WTC11 (cell line): ENCODE results near the gene DRP2. TPM values are rescaled to one million over a fixed set of nuclear protein-coding genes. Genes with fewer than 3 reads are reported as not detected.

Experiments
- ATAC-seq: fragments of 200-7000 bp; cut with Tn5 transposase; 2 replicates; pipeline ENCODE4 v1.10.0; 2021; ENCODE audit warnings: mild to moderate bottlenecking, moderate library complexity
- CTCF ChIA-PET: fragments of 300-600 bp; sonication (Branson Sonifier 250); formaldehyde crosslinking; loops from one replicate; lab custom pipeline; 2021; ENCODE audit warnings: antibody characterized with exemption; lab: Charles Lee
- POLR2A ChIA-PET: fragments of 350-600 bp; sonication (Branson Sonifier 250); formaldehyde crosslinking; loops from one replicate; lab custom pipeline; 2021; ENCODE audit warnings: antibody characterized with exemption; lab: Charles Lee
- DNase-seq: peaks from one replicate; pipeline ENCODE4 v3.0.0; 2021; ENCODE audit warnings: low spot score
- H3K27ac Mint-ChIP-seq: 2 replicates; pipeline ENCODE4 v1.8.0; 2021; ENCODE audit warnings: mixed read lengths
- H3K27me3 Mint-ChIP-seq: 2 replicates; pipeline ENCODE4 v1.8.0; 2021; ENCODE audit warnings: low read depth, mild to moderate bottlenecking, moderate library complexity, mixed read lengths
- H3K36me3 Mint-ChIP-seq: 2 replicates; pipeline ENCODE4 v1.8.0; 2021; ENCODE audit warnings: mixed read lengths
- H3K4me1 Mint-ChIP-seq: 2 replicates; pipeline ENCODE4 v1.8.0; 2022; ENCODE audit warnings: mixed read lengths
- H3K4me3 Mint-ChIP-seq: 2 replicates; pipeline ENCODE4 v1.8.0; 2021; ENCODE audit warnings: mild to moderate bottlenecking, moderate library complexity, mixed read lengths
- H3K9me3 Mint-ChIP-seq: 2 replicates; pipeline ENCODE4 v1.8.0; 2021; ENCODE audit warnings: mixed read lengths
- ATF1 ChIP-seq: sonication (generic); formaldehyde crosslinking; IDR thresholded peaks from 2 replicates; pipeline ENCODE4 v1.8.1; 2023; ENCODE audit warnings: mild to moderate bottlenecking, moderate library complexity, missing genetic modification reagents
- CDX4 ChIP-seq: fragments of 250-450 bp; sonication (Bioruptor Pico); IDR thresholded peaks from 2 replicates; pipeline ENCODE4 v1.9.0; 2021; ENCODE audit warnings: moderate library complexity, mild to moderate bottlenecking, inconsistent platforms, borderline replicate concordance
- E2F1 ChIP-seq: sonication (generic); formaldehyde crosslinking; IDR thresholded peaks from 2 replicates; pipeline ENCODE4 v1.8.0; 2022; ENCODE audit warnings: mild to moderate bottlenecking, missing genetic modification reagents
- FOXK1 ChIP-seq: sonication (generic); formaldehyde crosslinking; IDR thresholded peaks from 2 replicates; pipeline ENCODE4 v1.8.0; 2022; ENCODE audit warnings: mild to moderate bottlenecking, moderate library complexity, missing genetic modification reagents
- GABPB1 ChIP-seq: sonication (generic); formaldehyde crosslinking; IDR thresholded peaks from 2 replicates; pipeline ENCODE4 v1.8.1; 2023; ENCODE audit warnings: mild to moderate bottlenecking, missing genetic modification reagents
- IRF2 ChIP-seq: sonication (generic); formaldehyde crosslinking; IDR thresholded peaks from 2 replicates; pipeline ENCODE4 v1.8.0; 2022; ENCODE audit warnings: low read depth, missing genetic modification reagents, borderline replicate concordance
- JAZF1 ChIP-seq: fragments of 250-450 bp; sonication (Bioruptor Pico); IDR thresholded peaks from 2 replicates; pipeline ENCODE4 v1.9.0; 2021; ENCODE audit warnings: moderate library complexity, mild to moderate bottlenecking, inconsistent platforms
- NR2C2 ChIP-seq: sonication (generic); formaldehyde crosslinking; IDR thresholded peaks from 2 replicates; pipeline ENCODE4 v1.8.0; 2022; ENCODE audit warnings: mild to moderate bottlenecking, missing genetic modification reagents
- RELA ChIP-seq: sonication (generic); formaldehyde crosslinking; IDR thresholded peaks from 2 replicates; pipeline ENCODE4 v1.8.1; 2022; ENCODE audit warnings: missing genetic modification reagents, mild to moderate bottlenecking, borderline replicate concordance
- ZNF138 ChIP-seq: sonication (generic); formaldehyde crosslinking; conservative IDR thresholded peaks from 2 replicates; pipeline ENCODE4 v1.8.1; 2022; ENCODE audit warnings: mild to moderate bottlenecking, moderate library complexity, missing genetic modification reagents
- ZNF219 ChIP-seq: sonication (generic); formaldehyde crosslinking; IDR thresholded peaks from 2 replicates; pipeline ENCODE4 v1.8.0; 2023; ENCODE audit warnings: missing genetic modification reagents, mild to moderate bottlenecking, borderline replicate concordance
- ZNF317 ChIP-seq: sonication (generic); formaldehyde crosslinking; IDR thresholded peaks from 2 replicates; pipeline ENCODE4 v1.8.1; 2023; ENCODE audit warnings: low read depth, mild to moderate bottlenecking, moderate library complexity, missing genetic modification reagents, borderline replicate concordance
- ZNF396 ChIP-seq: fragments of 250-450 bp; sonication (Bioruptor Pico); IDR thresholded peaks from 2 replicates; pipeline ENCODE4 v1.8.0; 2021; ENCODE audit warnings: mild to moderate bottlenecking, moderate library complexity, borderline replicate concordance
- ZNF416 ChIP-seq: fragments of 250-450 bp; sonication (Bioruptor Pico); IDR thresholded peaks from 2 replicates; pipeline ENCODE4 v1.9.0; 2021; ENCODE audit warnings: mild to moderate bottlenecking, inconsistent platforms
- ZNF512 ChIP-seq: sonication (generic); formaldehyde crosslinking; IDR thresholded peaks from 2 replicates; pipeline ENCODE4 v1.8.1; 2022; ENCODE audit warnings: missing genetic modification reagents, borderline replicate concordance
- total RNA-seq: library from RNA; stranded (reverse); gene quantifications from 3 replicates; pipeline ENCODE4 v1.2.3, GENCODE V29; 2021
- TF ChIP-seq, protein P1 (sequence below): sonication (generic); formaldehyde crosslinking; IDR thresholded peaks from 2 replicates; pipeline ENCODE4 v1.8.0; 2022; ENCODE audit warnings: mild to moderate bottlenecking, missing genetic modification reagents
- TF ChIP-seq, protein P2 (sequence below): fragments of 250-450 bp; sonication (Bioruptor Pico); IDR thresholded peaks from 2 replicates; pipeline ENCODE4 v1.9.0; 2021; ENCODE audit warnings: mild to moderate bottlenecking, borderline replicate concordance
- TF ChIP-seq, protein P3 (sequence below): sonication (generic); formaldehyde crosslinking; IDR thresholded peaks from 2 replicates; pipeline ENCODE4 v1.8.1; 2022; ENCODE audit warnings: low read depth, mild to moderate bottlenecking, moderate library complexity, missing genetic modification reagents, borderline replicate concordance
- TF ChIP-seq, protein P4 (sequence below): sonication (generic); formaldehyde crosslinking; IDR thresholded peaks from 2 replicates; pipeline ENCODE4 v1.8.1; 2022; ENCODE audit warnings: mild to moderate bottlenecking, moderate library complexity, missing genetic modification reagents

Gene DRP2
- total RNA-seq, 1 experiment from 2014 or later, result 0.52 TPM

DNA sequence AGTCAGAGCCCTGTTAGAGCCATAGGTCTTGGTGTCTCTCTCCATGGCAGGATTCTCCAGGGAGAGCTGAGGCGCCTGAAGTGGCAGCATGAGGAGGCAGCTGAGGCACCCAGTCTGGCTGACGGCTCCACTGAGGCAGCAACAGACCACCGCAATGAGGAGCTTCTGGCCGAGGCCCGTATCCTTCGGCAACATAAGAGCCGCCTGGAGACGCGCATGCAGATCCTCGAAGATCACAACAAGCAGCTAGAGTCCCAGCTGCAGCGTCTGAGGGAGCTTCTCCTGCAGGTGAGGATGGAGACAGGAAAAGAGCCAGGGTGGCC is 38.6 kb downstream of the DRP2 start:
- ChIA-PET POLR2A (no interaction called here), CTCF (no interaction called here)
- H3K36me3 Mint-ChIP-seq, result no peaks in the 10 kb centered on the region
- DNase-seq (no peak), ATAC-seq (no peak)
- TF ChIP-seq GABPB1 (CRISPR knock-in tag), result no peak
- no peak for TF ChIP-seq NR2C2
- TF ChIP-seq, protein P1, sequence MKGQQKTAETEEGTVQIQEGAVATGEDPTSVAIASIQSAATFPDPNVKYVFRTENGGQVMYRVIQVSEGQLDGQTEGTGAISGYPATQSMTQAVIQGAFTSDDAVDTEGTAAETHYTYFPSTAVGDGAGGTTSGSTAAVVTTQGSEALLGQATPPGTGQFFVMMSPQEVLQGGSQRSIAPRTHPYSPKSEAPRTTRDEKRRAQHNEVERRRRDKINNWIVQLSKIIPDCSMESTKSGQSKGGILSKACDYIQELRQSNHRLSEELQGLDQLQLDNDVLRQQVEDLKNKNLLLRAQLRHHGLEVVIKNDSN (CRISPR knock-in tag), result no peak
- no peak for TF ChIP-seq ZNF219
- TF ChIP-seq, protein P2, sequence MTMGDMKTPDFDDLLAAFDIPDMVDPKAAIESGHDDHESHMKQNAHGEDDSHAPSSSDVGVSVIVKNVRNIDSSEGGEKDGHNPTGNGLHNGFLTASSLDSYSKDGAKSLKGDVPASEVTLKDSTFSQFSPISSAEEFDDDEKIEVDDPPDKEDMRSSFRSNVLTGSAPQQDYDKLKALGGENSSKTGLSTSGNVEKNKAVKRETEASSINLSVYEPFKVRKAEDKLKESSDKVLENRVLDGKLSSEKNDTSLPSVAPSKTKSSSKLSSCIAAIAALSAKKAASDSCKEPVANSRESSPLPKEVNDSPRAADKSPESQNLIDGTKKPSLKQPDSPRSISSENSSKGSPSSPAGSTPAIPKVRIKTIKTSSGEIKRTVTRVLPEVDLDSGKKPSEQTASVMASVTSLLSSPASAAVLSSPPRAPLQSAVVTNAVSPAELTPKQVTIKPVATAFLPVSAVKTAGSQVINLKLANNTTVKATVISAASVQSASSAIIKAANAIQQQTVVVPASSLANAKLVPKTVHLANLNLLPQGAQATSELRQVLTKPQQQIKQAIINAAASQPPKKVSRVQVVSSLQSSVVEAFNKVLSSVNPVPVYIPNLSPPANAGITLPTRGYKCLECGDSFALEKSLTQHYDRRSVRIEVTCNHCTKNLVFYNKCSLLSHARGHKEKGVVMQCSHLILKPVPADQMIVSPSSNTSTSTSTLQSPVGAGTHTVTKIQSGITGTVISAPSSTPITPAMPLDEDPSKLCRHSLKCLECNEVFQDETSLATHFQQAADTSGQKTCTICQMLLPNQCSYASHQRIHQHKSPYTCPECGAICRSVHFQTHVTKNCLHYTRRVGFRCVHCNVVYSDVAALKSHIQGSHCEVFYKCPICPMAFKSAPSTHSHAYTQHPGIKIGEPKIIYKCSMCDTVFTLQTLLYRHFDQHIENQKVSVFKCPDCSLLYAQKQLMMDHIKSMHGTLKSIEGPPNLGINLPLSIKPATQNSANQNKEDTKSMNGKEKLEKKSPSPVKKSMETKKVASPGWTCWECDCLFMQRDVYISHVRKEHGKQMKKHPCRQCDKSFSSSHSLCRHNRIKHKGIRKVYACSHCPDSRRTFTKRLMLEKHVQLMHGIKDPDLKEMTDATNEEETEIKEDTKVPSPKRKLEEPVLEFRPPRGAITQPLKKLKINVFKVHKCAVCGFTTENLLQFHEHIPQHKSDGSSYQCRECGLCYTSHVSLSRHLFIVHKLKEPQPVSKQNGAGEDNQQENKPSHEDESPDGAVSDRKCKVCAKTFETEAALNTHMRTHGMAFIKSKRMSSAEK (CRISPR knock-in tag), result no peak
- TF ChIP-seq ZNF396 (CRISPR knock-in tag), result no peak
- no peak for TF ChIP-seq RELA (CRISPR knock-in tag)
- TF ChIP-seq FOXK1, result no peak
- no peak for TF ChIP-seq JAZF1
- no peak for TF ChIP-seq ZNF138 (CRISPR knock-in tag)
- TF ChIP-seq E2F1 (CRISPR knock-in tag), result no peak
- TF ChIP-seq, protein P3, sequence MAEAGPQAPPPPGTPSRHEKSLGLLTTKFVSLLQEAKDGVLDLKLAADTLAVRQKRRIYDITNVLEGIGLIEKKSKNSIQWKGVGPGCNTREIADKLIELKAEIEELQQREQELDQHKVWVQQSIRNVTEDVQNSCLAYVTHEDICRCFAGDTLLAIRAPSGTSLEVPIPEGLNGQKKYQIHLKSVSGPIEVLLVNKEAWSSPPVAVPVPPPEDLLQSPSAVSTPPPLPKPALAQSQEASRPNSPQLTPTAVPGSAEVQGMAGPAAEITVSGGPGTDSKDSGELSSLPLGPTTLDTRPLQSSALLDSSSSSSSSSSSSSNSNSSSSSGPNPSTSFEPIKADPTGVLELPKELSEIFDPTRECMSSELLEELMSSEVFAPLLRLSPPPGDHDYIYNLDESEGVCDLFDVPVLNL (CRISPR knock-in tag), result no peak
- TF ChIP-seq CDX4 (CRISPR knock-in tag), result no peak
- no peak for TF ChIP-seq IRF2 (CRISPR knock-in tag)
- TF ChIP-seq, protein P4, sequence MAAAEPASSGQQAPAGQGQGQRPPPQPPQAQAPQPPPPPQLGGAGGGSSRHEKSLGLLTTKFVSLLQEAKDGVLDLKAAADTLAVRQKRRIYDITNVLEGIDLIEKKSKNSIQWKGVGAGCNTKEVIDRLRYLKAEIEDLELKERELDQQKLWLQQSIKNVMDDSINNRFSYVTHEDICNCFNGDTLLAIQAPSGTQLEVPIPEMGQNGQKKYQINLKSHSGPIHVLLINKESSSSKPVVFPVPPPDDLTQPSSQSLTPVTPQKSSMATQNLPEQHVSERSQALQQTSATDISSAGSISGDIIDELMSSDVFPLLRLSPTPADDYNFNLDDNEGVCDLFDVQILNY (CRISPR knock-in tag), result no peak
- no peak for TF ChIP-seq ZNF317 (CRISPR knock-in tag)
- no peak for TF ChIP-seq ZNF512 (CRISPR knock-in tag)
- no peak for TF ChIP-seq ZNF416 (CRISPR knock-in tag)
- TF ChIP-seq ATF1 (CRISPR knock-in tag), result no peak
- peaks cover 7% of the 10 kb centered on the region; the same call in 1 of the 2 replicates for H3K4me1 Mint-ChIP-seq
- H3K9me3 Mint-ChIP-seq, result no peaks in the 10 kb centered on the region
- no peak overlapping the region for H3K27ac Mint-ChIP-seq
- no peak overlapping the region for H3K4me3 Mint-ChIP-seq
- H3K27me3 Mint-ChIP-seq, result no peaks in the 10 kb centered on the region; the same call in 1 of the 2 replicates
